ENCODE results near the gene FREM1. TPM values are rescaled to one million over a fixed set of nuclear protein-coding genes. Genes with fewer than 3 reads are reported as not detected.

The FREM1 gene
- total RNA-seq, 1 donor from 2014 or later = 2.2 TPM

DNA sequence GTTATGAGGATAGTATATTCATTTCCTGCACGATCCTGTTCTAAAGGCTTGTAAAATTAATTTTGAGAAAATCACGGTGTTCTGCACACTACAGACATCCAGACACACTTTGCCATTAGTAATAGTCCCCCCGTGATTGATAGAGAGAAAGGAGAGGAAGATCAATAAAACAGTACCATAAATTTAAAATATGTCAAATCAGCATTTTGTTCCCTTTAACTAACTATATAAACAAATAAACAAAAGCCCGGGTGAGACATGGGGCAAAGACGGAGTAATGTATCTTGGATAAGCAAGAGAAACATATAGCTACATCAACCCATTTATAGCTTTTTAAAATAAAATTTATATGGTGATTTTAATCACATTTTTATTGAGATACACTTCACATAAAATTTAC is 177.1 kb downstream of the FREM1 start:
- Mint-ChIP-seq H3K9me3 (ENCODE audit: unreplicated experiment) (no peaks in the 10 kb centered on the region), H3K36me3 (ENCODE audit: unreplicated experiment) (no peaks in the 10 kb centered on the region), H3K27ac (ENCODE audit: unreplicated experiment) (no peak overlapping the region), H3K4me3 (ENCODE audit: unreplicated experiment) (no peak overlapping the region), H3K27me3 (ENCODE audit: unreplicated experiment) (peaks cover 29% of the 10 kb centered on the region), H3K4me1 (ENCODE audit: unreplicated experiment) (no peaks in the 10 kb centered on the region)
- DNase-seq (ENCODE audit: extremely low spot score, unreplicated experiment) = no peak
- TF ChIP-seq, protein P1, sequence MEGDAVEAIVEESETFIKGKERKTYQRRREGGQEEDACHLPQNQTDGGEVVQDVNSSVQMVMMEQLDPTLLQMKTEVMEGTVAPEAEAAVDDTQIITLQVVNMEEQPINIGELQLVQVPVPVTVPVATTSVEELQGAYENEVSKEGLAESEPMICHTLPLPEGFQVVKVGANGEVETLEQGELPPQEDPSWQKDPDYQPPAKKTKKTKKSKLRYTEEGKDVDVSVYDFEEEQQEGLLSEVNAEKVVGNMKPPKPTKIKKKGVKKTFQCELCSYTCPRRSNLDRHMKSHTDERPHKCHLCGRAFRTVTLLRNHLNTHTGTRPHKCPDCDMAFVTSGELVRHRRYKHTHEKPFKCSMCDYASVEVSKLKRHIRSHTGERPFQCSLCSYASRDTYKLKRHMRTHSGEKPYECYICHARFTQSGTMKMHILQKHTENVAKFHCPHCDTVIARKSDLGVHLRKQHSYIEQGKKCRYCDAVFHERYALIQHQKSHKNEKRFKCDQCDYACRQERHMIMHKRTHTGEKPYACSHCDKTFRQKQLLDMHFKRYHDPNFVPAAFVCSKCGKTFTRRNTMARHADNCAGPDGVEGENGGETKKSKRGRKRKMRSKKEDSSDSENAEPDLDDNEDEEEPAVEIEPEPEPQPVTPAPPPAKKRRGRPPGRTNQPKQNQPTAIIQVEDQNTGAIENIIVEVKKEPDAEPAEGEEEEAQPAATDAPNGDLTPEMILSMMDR (IDR thresholded peaks at IDR 0.05) = no peak

DNA sequence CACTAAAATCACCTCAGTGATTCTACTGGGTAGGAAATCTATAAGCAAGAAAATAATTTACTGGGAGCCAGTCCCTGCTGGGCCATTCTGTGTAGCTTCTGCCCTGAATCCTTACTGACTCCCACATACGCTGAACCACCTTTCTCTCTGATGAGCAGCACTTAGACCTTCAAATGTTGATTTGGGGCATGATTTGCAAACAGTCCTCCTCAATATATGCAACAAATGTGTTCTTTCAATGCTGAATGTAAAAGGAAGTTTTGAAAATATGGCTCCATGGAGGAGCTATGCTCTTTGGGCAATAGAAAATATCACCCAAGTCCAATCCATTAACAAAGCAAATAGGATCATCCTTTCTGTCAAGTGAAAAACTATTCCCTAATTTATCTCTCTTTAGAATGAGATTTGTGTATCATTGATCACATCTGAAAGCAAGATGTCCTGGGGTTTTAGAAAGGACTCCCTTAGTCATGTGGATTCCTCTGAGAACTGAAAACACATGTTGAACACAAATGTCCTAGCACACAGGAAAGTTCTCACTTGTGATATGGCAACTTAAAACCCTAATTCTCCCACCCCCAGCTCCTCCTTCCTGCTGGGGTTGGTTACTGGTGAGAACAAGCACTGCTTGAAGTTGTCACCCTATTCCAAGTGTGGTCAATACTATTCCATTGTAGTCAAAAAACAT is 178.8 kb downstream of the FREM1 start:
- DNase-seq (ENCODE audit: extremely low spot score, unreplicated experiment) = no peak
- TF ChIP-seq, protein P1 (IDR thresholded peaks at IDR 0.05) = no peak
- Mint-ChIP-seq H3K27me3 (ENCODE audit: unreplicated experiment) (peaks cover 23% of the 10 kb centered on the region), H3K4me1 (ENCODE audit: unreplicated experiment) (no peaks in the 10 kb centered on the region), H3K4me3 (ENCODE audit: unreplicated experiment) (no peak overlapping the region), H3K9me3 (ENCODE audit: unreplicated experiment) (no peaks in the 10 kb centered on the region), H3K36me3 (ENCODE audit: unreplicated experiment) (no peaks in the 10 kb centered on the region), H3K27ac (ENCODE audit: unreplicated experiment) (no peak overlapping the region)

DNA sequence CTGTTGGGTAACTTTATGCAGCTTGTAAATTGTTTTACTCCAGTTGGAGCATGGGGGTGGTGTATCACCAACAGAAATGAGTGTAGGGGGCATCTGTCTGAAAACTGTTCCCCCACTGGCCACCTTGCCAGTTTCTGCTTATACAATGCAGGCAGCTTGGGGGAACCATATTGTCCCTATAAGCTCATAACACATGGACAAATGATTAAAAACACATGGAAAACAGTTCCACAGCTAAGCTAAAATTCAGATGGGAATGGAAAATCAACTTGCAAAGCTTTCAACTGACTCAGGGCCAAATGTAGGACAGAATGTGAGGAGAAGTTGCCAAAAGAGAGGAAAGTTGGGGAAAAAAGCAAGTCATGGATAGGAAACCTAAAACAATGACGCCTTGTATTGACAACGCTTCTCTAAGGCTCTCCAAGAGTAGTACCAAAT is 179.7 kb downstream of the FREM1 start:
- TF ChIP-seq, protein P1 (IDR thresholded peaks at IDR 0.05) = no peak
- DNase-seq (ENCODE audit: extremely low spot score, unreplicated experiment) = no peak
- no peaks in the 10 kb centered on the region for H3K36me3 Mint-ChIP-seq (ENCODE audit: unreplicated experiment)
- H3K4me1 Mint-ChIP-seq (ENCODE audit: unreplicated experiment) = no peaks in the 10 kb centered on the region
- H3K27me3 Mint-ChIP-seq (ENCODE audit: unreplicated experiment) = peaks cover 24% of the 10 kb centered on the region
- H3K27ac Mint-ChIP-seq (ENCODE audit: unreplicated experiment) = no peak overlapping the region
- H3K9me3 Mint-ChIP-seq (ENCODE audit: unreplicated experiment) = no peaks in the 10 kb centered on the region
- H3K4me3 Mint-ChIP-seq (ENCODE audit: unreplicated experiment) = no peak overlapping the region

DNA sequence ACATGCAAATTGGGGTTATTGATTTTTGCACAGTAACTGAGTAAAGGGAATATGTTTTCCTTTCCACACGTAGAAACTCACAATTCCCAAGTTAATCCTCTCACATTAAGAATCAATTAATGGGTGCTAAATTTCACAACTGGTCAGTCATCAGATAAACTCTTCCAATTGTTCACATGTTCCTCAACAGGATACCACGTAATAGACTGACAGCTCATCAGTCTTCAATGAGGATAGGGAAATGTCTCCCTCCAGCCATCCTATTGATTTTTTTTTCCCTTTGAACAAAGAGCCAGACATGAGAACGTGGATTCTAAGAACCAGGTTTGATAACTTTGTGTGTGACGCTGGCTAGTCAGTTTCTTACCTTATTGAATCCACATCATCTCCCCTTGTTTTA is 186.9 kb downstream of the FREM1 start:
- TF ChIP-seq, protein P1 (IDR thresholded peaks at IDR 0.05) = no peak
- H3K4me1 Mint-ChIP-seq (ENCODE audit: unreplicated experiment) = peaks cover 1% of the 10 kb centered on the region
- no peak overlapping the region for H3K27ac Mint-ChIP-seq (ENCODE audit: unreplicated experiment)
- H3K9me3 Mint-ChIP-seq (ENCODE audit: unreplicated experiment) = no peaks in the 10 kb centered on the region
- peaks cover 43% of the 10 kb centered on the region for H3K27me3 Mint-ChIP-seq (ENCODE audit: unreplicated experiment)
- H3K4me3 Mint-ChIP-seq (ENCODE audit: unreplicated experiment) = no peak overlapping the region
- DNase-seq (ENCODE audit: extremely low spot score, unreplicated experiment) = no peak
- H3K36me3 Mint-ChIP-seq (ENCODE audit: unreplicated experiment) = no peaks in the 10 kb centered on the region

DNA sequence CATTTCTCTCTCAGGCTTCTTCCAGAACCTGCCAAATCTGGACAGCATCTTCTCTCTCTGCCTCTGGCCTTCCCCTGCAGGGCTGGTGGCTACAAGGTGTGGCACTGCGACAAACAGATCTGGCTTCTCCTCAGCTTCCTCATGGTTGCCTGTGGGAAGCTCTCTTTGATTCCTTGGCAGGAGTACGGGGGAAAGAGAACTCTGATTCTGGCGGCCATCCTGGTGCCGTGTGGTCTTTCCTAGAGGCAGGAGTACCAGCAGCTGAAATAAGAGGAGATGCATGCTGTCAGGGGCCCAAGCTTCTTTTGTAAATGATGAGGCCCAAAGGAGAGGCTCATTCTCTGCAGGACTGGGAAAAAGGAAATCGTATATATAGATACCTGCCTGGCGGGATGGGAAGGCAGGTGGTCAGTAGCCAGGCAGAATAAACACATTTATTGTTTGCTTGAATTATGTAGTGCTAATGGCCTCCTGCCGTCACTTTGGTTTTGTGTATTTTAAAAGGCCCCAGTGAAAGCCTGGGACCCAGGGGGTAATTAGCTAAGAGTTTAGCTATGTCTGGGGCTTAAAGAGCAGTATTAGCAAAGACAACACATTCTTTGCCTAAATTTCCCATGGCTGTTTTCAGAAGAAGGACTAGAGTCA is 187.7 kb downstream of the FREM1 start, which contains the start of gene CER1:
Gene CER1 (minus strand): TSS at position 343 of the 645 bp plus-strand sequence. CDS start 61 bp downstream, at position 282.
- Mint-ChIP-seq H3K27ac (ENCODE audit: unreplicated experiment) (no peak within 1 kb of the TSS), H3K4me1 (ENCODE audit: unreplicated experiment) (peaks cover 1% of the 10 kb centered on the region), H3K27me3 (ENCODE audit: unreplicated experiment) (peaks cover 48% of the 10 kb centered on the region), H3K9me3 (ENCODE audit: unreplicated experiment) (no peaks in the 10 kb centered on the region), H3K4me3 (ENCODE audit: unreplicated experiment) (no peak within 1 kb of the TSS), H3K36me3 (ENCODE audit: unreplicated experiment) (no peaks in the 10 kb centered on the region)
- no peak for DNase-seq (ENCODE audit: extremely low spot score, unreplicated experiment)
- TF ChIP-seq, protein P1 (IDR thresholded peaks at IDR 0.05) = no peak
